GM18951 (cell line): Measurements from ENCODE around the gene NFKB1.

Experiments used
- POLR2A ChIP-seq: IDR thresholded peaks from 4 replicates; pipeline ENCODE4 v1.6.1; 2011; ENCODE audit warnings: mild to moderate bottlenecking; ENCODE audit not compliant: insufficient read length, insufficient read depth; ENCODE audit errors: extremely low read depth
- in situ Hi-C: fragments of 300-500 bp; cut with MboI; formaldehyde crosslinking; loops from one replicate; pipeline ENCODE4 v1.12.0; 2022; ENCODE audit warnings: low sequenced_read_pairs, mixed read lengths, inconsistent platforms; ENCODE audit not compliant: unreplicated experiment

Gene NFKB1

GRCh38 chr4:102530986-102531385 is 29.8 kb downstream of the NFKB1 start:
- in situ Hi-C loops, result no loop called here
- no peak for TF ChIP-seq POLR2A

GRCh38 chr4:102531462-102531861 is 30.3 kb downstream of the NFKB1 start:
- in situ Hi-C loops, result no loop called here
- no peak for TF ChIP-seq POLR2A

GRCh38 chr4:102533348-102533747 is 32.2 kb downstream of the NFKB1 start:
- in situ Hi-C loops, result no loop called here
- TF ChIP-seq POLR2A, result no peak

- in situ Hi-C loops, result no loop called here
- TF ChIP-seq POLR2A, result no peak
Observed at GRCh38 chr4:102533904-102534303, 32.7 kb downstream of the NFKB1 start.

- TF ChIP-seq POLR2A, result no peak
- in situ Hi-C loops, result no loop called here
Observed at GRCh38 chr4:102534845-102535244, 33.7 kb downstream of the NFKB1 start.

- in situ Hi-C loops, result no loop called here
- TF ChIP-seq POLR2A, result no peak
Observed at GRCh38 chr4:102535398-102536082, 34.4 kb downstream of the NFKB1 start.

GRCh38 chr4:102536768-102537167 is 35.6 kb downstream of the NFKB1 start:
- in situ Hi-C loops, result no loop called here
- no peak for TF ChIP-seq POLR2A

- no peak for TF ChIP-seq POLR2A
- in situ Hi-C loops, result no loop called here
Observed at GRCh38 chr4:102537269-102537668, 36.1 kb downstream of the NFKB1 start.

- TF ChIP-seq POLR2A, result no peak
Observed at GRCh38 chr4:102541697-102542096, 40.5 kb downstream of the NFKB1 start.

GRCh38 chr4:102543030-102543928 is 42.1 kb downstream of the NFKB1 start:
- in situ Hi-C loops, result no loop called here
- TF ChIP-seq POLR2A, result no peak

More at GRCh38 chr4:102541697-102542096, 40.5 kb downstream of the NFKB1 start:
- in situ Hi-C loops, result no loop called here

- no peak for TF ChIP-seq POLR2A
Observed at GRCh38 chr4:102546635-102547034, 45.5 kb downstream of the NFKB1 start.

GRCh38 chr4:102547973-102548372 is 46.8 kb downstream of the NFKB1 start:
- TF ChIP-seq POLR2A, result no peak
- in situ Hi-C loops, result no loop called here

More at GRCh38 chr4:102546635-102547034, 45.5 kb downstream of the NFKB1 start:
- in situ Hi-C loops, result no loop called here

GRCh38 chr4:102551958-102552565 is 50.9 kb downstream of the NFKB1 start:
- in situ Hi-C loops, result no loop called here
- TF ChIP-seq POLR2A, result no peak
